ENCODE data around the gene TAP1.
"Not testable (repeated sequence)": the region's sequence is repeated elsewhere in the genome, so short reads cannot be mapped to it uniquely, and the experiment has no call there.

Gene TAP1

DNA sequence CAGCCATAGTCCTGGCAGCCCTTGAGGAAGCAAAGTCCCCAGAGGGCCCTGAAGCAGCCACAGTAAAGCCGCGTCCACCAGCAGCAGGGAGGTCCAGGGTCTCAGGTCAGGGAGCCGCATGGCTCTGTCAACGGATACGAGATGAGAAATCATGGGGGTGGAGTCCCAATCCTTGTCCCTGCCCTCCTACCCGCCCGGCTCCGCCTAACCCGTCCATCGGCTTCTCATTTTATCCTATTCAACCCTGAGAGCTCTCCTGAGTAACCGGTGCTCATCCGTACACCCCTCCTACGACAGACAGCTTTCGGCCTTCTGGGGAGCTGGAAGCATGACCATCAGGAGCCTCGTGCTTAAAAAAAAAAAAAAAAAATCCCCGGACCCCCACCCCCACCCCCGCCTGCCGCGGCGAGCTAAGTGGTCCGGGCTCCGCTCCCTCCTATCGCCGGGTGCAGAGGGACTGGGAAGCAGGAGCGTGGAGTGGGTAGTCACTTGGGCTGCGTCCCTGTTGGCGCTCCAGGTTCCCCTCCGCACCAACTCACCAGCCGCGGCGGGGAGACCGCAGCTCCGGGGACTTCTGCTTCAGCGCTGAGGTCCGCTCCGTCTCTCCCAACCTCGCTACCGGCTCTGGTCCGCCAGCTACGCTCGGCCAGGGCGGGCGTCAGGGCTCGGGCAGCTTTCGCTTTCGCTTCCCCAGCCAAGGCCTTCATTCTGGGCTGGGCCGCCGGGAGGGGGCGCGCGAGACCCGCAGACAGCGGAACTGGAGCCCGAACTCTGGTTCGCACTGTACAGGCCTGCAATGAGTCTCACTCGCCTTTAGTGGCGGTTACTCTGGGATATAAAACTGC, 15.2 kb downstream of the TAP1 start, which contains the start of gene TAP2:
TAP2 (minus strand) TSS at position 626 of the 845 bp plus-strand sequence; CDS start at position 120, 506 bp downstream.
- peak; percentile 95 to 99 for DNase-seq

DNA sequence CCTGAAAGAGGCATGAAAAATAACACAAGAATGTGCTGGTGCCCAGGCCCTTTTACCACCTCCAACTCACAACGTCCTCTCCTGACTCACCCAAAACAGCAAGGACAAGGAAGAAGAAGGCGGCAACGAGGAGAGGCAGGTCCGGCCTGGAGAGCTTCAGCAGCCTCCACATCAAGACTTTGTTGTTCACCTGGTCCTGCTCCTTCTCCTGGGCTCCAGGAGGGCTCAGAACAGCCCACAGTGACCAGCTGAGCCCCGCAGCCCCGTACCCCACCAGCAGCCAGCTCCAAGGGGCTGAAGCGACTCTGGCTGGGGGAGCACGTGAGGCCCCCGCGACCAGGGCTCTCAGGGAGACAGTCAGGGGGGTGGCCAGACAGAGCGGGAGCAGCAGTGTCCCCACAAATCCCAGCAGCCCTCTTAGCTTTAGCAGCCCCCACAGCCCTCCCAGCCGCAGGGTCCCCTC, 15.8 kb downstream of the TAP1 start:
- no peak for DNase-seq

DNA sequence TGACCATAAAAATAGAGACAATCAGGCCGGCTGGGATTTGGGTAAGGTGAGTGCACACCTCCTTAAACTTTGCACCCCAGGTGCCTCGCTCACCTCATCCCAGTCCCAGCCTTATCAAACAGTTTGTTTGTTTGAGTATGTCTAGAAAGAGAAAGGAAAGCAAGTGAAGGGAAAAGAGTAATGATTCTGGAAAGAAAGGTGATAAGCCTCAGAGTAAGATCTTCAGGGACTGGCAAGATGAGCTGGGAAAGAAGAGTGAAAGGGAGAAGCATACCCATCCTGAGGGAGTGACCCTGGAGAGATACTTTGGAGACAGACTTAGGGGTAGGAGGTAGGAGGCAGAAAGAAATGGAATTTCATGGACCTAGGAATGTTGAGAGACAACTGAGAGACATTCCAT, 16.6 kb downstream of the TAP1 start:
- DNase-seq: no peak

DNA sequence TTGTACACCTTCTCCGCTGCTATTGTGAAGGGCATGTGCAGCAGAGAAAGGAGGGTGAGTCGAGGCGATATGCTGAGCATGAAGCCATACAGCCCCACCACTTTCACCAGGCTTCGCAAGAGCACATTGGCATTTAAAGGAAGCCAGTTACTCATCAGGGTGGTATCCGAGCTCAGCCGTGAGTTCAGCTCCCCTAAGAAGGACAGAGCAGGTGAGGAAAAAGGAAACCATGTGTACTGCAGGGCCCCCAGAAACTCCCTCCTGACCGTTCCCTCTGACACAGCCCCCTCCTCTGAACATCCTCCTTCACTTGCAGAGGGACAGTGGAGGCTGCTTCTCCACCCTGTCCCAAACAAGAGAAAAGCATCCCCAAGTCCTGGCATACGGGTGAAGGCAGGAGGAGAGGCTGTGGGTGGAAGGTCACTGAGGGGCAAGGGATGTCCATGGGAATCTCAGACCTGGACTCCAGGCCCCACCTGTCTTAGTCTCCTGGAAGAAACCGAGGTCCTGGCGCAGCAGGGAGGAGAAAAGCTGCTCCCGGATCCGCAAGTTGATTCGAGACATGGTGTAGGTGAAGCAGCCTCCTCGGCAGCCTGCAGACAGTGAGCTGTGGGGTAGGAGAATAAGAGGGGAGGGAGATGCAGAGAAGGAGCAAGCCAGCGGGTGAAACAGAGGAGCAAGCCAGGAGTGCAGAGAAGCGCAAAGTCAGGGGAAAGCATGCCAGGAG, 18.2 kb downstream of the TAP1 start:
- no peak for DNase-seq

DNA sequence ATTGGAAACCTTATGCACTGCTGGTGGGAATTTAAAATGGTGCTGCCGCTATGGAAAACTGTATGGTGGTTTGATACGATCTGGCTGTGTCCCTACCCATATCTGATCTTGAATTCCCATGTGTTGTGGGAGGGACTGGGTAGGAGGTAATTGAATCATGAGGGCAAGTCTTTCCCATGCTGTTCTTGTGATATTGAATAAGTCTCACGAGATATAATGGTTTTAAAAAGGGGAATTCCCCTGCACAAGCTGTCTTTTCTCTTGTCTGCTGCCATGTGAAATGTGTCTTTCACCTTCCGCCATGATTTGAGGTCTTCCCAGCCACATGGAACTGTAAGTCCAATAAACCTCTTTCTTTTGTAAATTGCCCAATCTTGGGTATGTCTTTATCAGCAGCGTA, 19.8 kb downstream of the TAP1 start:
- no peak for DNase-seq

DNA sequence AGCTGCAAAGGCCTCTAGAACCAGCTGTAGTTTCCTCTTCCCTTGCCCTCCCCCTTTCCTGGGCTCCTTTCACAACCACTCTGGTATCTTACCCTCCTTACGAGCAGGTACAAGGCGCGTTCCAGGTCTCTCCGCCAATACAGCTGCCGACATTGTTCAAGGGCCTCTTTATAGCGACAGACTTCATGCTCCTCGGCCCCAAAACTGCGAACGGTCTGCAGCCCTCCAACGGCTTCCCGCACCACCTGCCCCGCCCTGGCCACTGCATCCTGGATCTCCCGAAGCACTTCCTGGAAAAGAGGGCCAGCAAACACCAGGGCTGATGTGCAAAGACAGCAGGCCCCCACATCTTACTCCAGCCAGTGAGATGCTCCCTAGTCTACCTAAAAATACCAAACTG, 21.0 kb downstream of the TAP1 start:
- DNase-seq: no peak

DNA sequence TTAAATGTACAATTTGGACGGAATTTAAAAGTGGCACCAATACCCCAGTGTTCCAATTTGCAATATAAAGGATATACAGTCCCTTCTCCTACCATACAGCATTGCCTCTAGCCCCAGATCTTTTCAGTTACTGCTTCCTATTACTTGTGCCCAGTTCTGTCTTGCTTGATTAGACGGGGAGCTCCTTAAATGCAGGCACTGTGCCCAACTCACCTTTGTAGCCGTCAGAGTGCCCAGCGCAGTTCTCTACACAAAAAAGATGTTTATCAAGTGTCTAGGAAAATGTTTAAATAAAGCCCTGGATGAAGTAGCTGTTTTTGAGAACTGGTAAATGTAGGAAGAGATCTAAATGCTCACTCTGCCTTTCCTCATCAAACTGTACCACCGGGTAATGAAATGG, 22.6 kb downstream of the TAP1 start:
- no peak for DNase-seq

DNA sequence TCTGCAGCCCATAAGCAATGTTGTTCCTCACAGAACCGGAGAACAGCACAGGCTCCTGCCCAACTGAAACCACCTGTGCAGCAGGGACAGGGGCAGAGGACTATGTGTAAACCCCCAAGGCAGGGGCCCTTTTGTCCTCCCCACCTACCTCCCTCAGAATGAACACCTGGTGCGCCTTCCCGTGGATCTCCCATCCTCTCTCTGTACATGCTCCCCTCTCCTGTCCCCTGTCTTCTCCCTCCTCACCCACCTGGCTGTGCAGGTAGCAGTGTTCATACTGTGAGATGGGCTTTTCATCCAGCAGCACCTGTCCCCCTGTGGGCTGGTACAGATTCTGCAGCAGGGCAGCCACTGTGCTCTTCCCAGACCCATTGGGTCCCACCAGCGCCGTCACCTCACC, 23.5 kb downstream of the TAP1 start:
- no peak for DNase-seq

DNA sequence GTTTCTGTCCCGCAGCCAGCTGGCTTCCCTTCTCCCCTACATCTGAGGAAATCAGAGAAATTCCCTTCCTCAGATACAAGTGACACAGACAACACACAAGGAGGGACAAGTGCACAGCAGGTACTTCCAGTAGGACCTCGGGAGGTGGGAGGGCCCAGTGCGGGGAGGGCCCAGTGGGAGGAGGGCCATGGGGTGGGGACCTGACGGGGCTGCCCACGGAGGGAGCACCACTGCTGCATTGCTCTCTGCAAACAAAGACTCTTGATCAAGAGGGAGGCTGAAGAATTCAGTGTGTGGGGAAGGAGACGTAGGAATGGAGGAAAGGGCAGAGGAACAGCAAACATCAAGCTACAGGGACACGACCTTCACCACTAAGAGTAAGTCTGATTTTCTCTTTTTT, 24.0 kb downstream of the TAP1 start:
- DNase-seq: no peak

DNA sequence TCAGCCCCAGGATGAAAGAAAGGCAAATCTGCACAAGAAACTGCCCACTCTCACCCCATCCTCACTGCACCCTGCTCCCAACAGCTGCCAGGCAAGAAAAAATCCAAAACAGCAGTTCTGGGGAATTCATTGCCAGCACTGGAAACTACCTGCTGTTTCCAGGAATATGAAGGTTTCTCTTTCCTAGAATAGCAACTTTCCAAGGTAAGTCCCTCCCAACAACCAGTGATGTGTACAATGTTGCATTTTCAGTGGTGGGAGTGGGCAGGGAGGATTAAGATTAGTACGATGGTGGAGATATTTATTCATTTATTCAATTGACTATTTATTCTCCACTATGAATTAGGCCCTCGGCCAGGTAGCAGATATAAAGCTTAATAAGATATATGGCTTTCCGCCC, 26.5 kb downstream of the TAP1 start:
- no peak for DNase-seq

DNA sequence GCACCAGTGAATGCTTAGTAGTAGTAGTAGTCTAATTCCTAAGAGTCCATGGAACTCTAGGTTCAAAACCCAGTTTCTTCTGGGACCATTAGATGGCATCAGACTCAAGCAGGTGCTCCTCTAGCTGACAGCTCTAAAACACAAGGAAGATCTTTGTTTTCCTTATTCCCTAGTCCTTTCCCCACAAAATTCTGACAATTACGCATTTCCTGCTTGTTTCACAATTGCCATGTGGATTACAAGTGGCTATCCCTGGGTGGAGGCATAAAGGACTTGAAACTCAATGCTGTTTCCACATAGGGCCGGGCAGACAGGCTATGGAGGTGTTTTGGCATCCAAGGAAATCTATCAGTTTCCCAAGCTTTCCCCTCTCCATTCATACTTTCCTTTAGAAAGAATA, 27.5 kb downstream of the TAP1 start:
- no peak for DNase-seq

DNA sequence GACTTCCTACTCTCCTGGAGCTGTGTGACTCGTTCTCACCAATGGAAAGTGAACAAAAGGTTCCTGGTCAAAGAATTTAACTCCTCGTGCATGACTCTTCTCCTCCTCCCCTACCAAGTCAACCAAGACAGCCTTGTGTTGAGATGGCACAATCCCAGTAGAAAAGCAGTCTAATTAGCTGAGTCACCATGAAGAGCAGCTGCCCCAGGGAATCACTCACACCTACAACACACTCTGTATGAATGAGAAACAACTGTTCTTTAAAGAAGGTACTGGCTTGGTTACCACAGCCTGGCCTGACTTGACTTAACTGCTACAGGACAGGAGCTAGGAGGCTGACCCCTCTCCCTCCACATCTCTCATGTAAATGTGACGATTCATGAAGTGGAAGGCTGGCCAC, 33.8 kb downstream of the TAP1 start:
- DNase-seq: no peak

DNA sequence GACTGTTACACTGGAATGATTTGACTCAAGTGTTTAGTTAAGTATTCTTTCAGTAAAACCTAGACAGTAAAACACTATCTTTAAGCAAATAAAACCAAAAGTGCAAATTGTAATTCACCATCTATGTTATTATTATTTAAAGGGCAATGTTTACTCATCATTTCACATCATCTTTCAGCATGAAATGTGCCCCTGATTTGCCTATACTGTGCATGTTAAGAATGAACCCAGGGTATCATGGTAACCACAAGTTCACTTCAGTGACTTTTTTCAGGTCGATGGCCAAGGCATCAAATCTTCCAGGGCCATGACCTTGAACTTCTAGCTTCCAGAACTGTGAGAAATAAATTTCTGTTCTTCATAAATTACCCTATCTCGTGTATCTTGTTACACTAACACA, 34.6 kb downstream of the TAP1 start:
- no peak for DNase-seq

DNA sequence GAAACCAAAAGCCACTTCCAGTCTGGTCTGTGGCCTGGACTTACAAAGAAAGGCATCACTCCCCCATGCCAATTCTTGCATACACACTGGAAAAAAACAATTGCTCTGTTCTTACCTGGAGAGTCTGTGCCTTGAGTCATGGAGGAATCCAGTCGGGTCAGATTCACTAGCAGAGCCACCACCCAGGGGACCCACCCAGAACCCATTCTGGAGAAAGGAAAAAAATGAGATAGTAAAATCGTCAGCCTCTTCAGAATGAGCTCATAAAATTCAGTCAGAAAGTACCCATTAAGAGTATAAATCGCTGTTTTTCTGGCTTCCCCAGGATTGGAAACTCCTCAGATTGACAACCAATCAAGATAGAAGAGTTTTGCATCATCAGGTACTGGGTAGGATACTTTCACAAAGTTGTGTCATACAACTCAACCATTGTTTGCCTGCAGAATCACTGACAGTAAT, 36.7 kb downstream of the TAP1 start, which contains the start of gene HLA-DOB:
HLA-DOB (minus strand) TSS at position 257 of the 459 bp plus-strand sequence; CDS start at position 206, 51 bp downstream.
- no peak for DNase-seq

DNA sequence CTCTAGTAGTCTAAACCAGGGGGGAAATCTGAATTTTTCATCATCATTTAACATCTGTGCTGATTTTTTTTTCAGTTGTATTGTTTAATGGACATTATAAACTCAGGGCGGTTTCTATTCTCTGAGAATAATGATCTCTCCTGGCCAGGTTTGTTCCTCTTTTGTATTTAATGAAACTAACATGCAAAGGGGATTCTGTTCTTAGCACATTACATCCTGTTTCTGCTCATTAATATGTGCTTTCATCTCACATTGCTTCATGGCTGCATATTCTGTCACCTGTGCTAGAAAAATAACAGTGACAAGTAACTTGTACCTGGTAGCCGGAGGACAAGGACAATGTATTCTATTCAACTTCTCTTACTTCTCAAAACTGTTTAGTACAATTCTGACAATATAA, 37.5 kb downstream of the TAP1 start:
- DNase-seq: no peak

DNA sequence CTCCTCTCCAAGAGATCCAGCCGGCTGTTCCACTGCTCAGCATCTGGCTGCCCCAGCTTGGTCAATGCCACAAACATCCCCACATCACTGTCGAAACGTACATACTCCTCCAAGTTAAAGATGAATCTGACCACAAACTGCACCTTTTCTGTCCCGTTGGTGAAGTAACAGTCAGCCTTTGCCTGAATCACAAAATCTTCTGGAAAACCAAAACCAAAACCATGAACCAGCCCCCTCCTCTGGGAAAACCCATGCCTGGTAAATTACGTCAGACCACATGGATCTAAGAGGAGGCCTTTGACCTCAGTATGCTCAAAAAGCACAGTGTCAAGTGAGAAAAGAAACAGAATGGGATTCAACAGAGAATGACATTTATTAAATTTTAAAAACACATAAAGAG, 38.4 kb downstream of the TAP1 start:
- DNase-seq: no peak

DNA sequence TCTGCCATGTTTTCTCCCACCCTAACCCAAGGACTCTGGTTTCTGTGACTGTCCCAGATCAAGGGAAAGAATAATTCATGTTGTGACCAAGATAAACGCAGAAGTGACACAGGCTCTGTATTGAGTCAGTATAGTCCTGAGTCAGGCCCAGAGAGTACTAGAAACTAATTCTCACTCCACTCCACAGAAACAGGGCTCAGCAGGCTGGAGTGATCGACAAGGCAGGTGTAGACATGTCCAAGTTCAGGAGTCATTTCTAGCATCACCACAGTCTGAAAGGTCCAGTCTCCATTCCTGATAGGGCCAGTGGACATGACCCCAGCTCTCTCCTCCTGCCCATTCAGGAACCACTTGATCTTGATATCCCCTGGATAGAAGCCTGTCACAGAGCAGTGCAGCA, 39.4 kb downstream of the TAP1 start:
- no peak for DNase-seq

DNA sequence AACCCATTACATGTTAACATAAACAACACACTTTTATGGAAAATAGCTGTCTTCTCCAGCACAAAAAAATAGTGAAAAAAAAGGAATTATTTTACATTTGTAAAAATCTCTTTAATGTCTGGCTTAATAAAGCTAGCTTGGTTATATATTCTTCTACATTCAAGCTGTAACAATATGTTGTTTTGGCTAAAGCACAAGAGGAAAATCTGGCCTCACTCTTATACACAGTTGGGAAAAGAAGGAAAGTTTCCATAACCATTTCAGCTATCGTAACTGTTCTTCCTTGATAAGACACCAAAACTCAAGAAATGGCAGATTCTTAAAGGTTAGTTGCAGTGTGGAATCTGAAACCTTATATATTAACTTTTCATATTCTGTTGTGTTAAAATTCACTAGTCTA, 44.3 kb downstream of the TAP1 start:
- no peak for DNase-seq

DNA sequence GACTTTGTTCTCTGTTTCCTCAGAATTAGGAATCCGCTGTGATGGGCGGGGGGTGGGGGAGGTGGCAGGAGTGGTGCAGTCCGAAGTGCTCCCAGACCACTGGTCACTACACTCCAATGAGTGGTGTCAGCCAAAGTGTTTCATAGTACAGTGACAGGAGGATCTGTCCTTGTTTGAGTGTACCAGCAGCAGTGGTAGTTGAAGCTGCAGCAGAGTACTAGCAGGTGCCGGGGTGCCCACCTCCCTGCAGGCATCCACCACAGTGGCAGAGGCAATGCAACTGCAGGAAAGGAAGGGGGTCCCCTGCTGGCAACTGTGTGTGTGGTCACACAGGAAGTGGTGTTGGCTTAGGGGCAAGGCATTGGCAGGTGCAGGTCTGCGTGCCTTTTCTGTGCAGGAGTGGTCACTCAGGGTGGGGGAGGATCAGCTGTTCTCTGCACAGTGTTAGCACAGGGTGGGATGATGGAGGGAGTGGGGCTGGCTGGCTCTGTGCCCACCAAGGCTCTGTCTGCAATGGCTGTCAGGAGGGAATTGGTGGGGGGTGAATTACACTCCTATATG, 46.4 kb downstream of the TAP1 start:
- no peak for DNase-seq

DNA sequence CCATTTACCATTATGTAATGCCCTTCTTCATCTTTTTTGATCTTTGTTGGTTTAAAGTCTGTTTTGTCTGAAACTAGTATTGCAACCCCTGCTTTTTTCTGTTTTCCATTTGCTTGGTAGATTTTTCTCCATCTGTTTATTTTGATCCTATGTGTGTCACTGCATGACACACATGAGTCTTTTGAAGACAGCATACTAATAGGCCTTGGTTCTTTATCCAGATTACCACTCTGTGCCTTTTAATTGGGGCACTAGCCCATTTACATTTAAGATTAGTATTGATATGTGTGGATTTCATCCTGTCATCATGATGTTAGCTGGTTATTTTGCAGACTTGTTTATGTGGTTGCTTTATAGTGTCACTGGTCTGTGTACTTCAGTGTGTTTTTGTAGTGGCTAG, 48.1 kb downstream of the TAP1 start:
- DNase-seq: not testable (repeated sequence)

DNA sequence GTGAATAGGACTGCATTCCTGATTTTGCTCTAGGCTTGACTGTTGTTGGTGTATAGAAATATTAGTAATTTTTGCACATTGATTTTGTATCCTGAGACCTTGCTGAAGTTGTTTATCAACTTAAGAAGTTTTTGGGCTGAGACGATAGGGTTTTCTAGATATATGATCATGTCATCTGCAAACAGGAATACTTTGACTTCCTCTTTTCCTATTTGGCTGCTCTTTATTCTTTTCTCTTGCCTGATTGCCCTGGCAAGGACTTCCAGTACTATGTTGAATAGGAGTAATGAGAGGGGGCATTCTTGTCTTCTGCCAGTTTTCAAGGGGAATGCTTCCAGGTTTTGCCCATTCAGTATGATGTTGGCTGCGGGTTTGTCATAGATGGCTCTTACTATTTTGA, 50.1 kb downstream of the TAP1 start:
- no peak for DNase-seq

DNA sequence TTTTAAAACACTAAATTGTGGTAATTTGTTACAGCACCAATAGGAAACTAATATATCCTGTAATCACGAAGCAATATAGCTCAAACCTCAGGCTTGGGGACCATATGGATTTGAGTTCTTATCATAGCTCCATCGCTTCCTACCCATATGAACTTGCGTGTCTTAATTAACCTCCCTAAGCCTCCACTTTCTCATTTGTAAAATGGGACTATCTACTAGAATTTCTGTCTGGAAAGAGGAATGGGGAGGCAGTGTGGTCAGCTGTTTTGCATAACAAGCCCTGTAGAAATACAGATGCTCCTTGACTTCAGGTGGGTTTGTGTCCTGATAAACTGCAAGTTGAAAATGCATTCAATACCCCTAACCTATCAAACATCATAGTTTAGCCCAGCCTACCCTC, 53.8 kb downstream of the TAP1 start:
- no peak for DNase-seq

DNA sequence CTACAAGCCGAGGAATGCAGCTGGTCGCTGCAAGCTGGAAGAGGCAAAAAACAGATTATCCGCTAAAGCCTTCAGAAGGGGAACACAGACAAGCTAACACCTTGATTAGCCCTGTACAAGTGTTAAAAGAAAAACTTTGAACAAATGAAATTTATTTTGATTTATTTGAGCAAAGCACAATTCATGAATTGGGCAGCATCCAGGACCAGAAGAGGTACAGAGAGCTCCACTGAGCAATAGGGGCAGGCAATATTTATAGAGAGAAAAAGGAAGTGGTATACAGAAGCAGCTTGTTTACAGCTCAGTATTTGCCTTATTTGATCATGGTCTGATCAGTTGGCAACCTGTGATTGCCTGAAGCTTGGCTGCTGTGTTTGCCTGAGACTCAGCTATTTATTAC, 54.3 kb downstream of the TAP1 start:
- DNase-seq: no peak

All from stimulated activated CD4-positive, alpha-beta T cell treated with anti-CD3 and anti-CD28 coated beads, Interleukin-4, amount 100 ng/mL, for 4 hours (primary cell).